NCI-H82 (cell line): Measurements from ENCODE around the gene ABCE1.
"Not testable (repeated sequence)": the region's sequence is repeated elsewhere in the genome, so short reads cannot be mapped to it uniquely, and the experiment has no call there.

Experiments used
- DNase-seq: peaks from one replicate; lab custom pipeline; 2025; lab: John Stamatoyannopoulos, UW

The ABCE1 gene

GRCh38 chr4:145102619-145103018 is 4.5 kb downstream of the ABCE1 start:
- DNase-seq, result no peak

- no peak for DNase-seq
Measured at GRCh38 chr4:145103496-145103895, 5.4 kb downstream of the ABCE1 start.

GRCh38 chr4:145107126-145107525 is 9.0 kb downstream of the ABCE1 start:
- DNase-seq, result no peak

GRCh38 chr4:145108128-145108527 is 10.0 kb downstream of the ABCE1 start:
- no peak for DNase-seq

- DNase-seq, result no peak
Measured at GRCh38 chr4:145125396-145125795, 27.3 kb downstream of the ABCE1 start.

GRCh38 chr4:145130130-145130529 is 32.0 kb downstream of the ABCE1 start:
- DNase-seq, result peak; percentile 71

- peak; percentile 35 for DNase-seq
Measured at GRCh38 chr4:145130788-145131399, 32.8 kb downstream of the ABCE1 start.

- no peak for DNase-seq
Measured at GRCh38 chr4:145131848-145132247, 33.7 kb downstream of the ABCE1 start.

- DNase-seq, result peak; percentile 8
Measured at GRCh38 chr4:145132511-145133098, 34.5 kb downstream of the ABCE1 start.

GRCh38 chr4:145136219-145136618 is 38.1 kb downstream of the ABCE1 start:
- not testable (repeated sequence) for DNase-seq

- DNase-seq, result no peak
Measured at GRCh38 chr4:145148980-145149379, 50.9 kb downstream of the ABCE1 start.

GRCh38 chr4:145153181-145153903 is 55.2 kb downstream of the ABCE1 start:
- no peak for DNase-seq

GRCh38 chr4:145153904-145154298 is 55.8 kb downstream of the ABCE1 start:
- DNase-seq, result no peak

- DNase-seq, result peak; percentile 29
Measured at GRCh38 chr4:145154573-145154972, 56.5 kb downstream of the ABCE1 start.

- DNase-seq, result no peak
Measured at GRCh38 chr4:145155268-145155870, 57.3 kb downstream of the ABCE1 start.

- DNase-seq, result no peak
Measured at GRCh38 chr4:145156986-145157385, 58.9 kb downstream of the ABCE1 start.

- no peak for DNase-seq
Measured at GRCh38 chr4:145161549-145161948, 63.4 kb downstream of the ABCE1 start.

- DNase-seq, result no peak
Measured at GRCh38 chr4:145167887-145168286, 69.8 kb downstream of the ABCE1 start.

GRCh38 chr4:145168581-145169187 is 70.6 kb downstream of the ABCE1 start:
- DNase-seq, result no peak

- no peak for DNase-seq
Measured at GRCh38 chr4:145170223-145170622, 72.1 kb downstream of the ABCE1 start.

GRCh38 chr4:145171911-145172310 is 73.8 kb downstream of the ABCE1 start:
- no peak for DNase-seq

- DNase-seq, result peak; percentile 34
Measured at GRCh38 chr4:145176641-145177432, 78.7 kb downstream of the ABCE1 start.
